SH-SY5Y (cell line): ENCODE data around the gene CCDC85C.

ENCODE experiments used
- GATA2 ChIP-seq: IDR thresholded peaks from 2 replicates; pipeline ENCODE4 v1.6.1; 2011; ENCODE audit warnings: mild to moderate bottlenecking, low read depth, low read length
- GATA3 ChIP-seq: IDR thresholded peaks from 2 replicates; pipeline ENCODE4 v1.6.1; 2011; ENCODE audit warnings: low read depth, mild to moderate bottlenecking, low read length, moderate library complexity

- TF ChIP-seq GATA2 (no peak), GATA3 (no peak)
Measured at GRCh38 chr14:99551034-99551922, 52.7 kb downstream of the CCDC85C start.
